ENCODE data around the gene PHLDA1.

- no peak for TF ChIP-seq CTCF (conservative IDR thresholded peaks at IDR 0.05; ENCODE audit: low read depth, low read length)
- no peak for TF ChIP-seq EZH2 (IDR thresholded peaks at IDR 0.05; ENCODE audit: low read length, unreplicated experiment)
- no peak for TF ChIP-seq EZH2phosphoT487 (IDR thresholded peaks at IDR 0.05; ENCODE audit: borderline replicate concordance, low read length)
Observed at GRCh38 chr12:75994069-75994740, 37.4 kb downstream of the PHLDA1 start.

Measured in PC-3 (cell line).